H1 (cell line): Measurements from ENCODE around the gene ABCC9. TPM values are rescaled to one million over a fixed set of nuclear protein-coding genes. Genes with fewer than 3 reads are reported as not detected.

Source experiments
- CTCF ChIA-PET: fragments of 300-600 bp; sonication (Branson Sonifier 250); formaldehyde crosslinking; loops from one replicate; lab custom pipeline; 2021; ENCODE audit not compliant: partially characterized antibody; lab: Charles Lee
- POLR2A ChIA-PET: fragments of 300-600 bp; sonication (Branson Sonifier 250); formaldehyde crosslinking; loops from one replicate; lab custom pipeline; 2021; ENCODE audit warnings: inconsistent platforms; ENCODE audit not compliant: partially characterized antibody; lab: Charles Lee
- DNase-seq, 2 experiments: peaks; one replicate each; pipeline versions ENCODE4 v3.0.0 to v3.0.0-alpha.2; 2010 to 2022; ENCODE audit warnings: low spot score in 2 of 2, low read depth in 1 of 2, mixed read lengths in 1 of 2
- FAIRE-seq: peaks from 2 replicates; lab custom pipeline; 2011; peaks lifted over from hg19 to GRCh38; lab: Jason Lieb, UNC
- H2AFZ ChIP-seq: 2 replicates; pipeline ENCODE4 v1.8.1; 2012; ENCODE audit warnings: low read length, inconsistent platforms
- H2AK5ac ChIP-seq: 2 replicates; pipeline ENCODE4 v1.6.1; 2013; ENCODE audit warnings: low read depth, low read length
- H2BK120ac ChIP-seq: replicated peaks from 2 replicates; pipeline ENCODE3; 2013; ENCODE audit warnings: low read depth, low read length, inconsistent platforms
- H2BK12ac ChIP-seq: 2 replicates; pipeline ENCODE4 v1.6.1; 2013; ENCODE audit warnings: low read depth, low read length
- H2BK15ac ChIP-seq: 2 replicates; pipeline ENCODE4 v1.6.1; 2013; ENCODE audit warnings: low read length
- H2BK20ac ChIP-seq: 2 replicates; pipeline ENCODE4 v1.6.1; 2013; ENCODE audit warnings: low read length
- H2BK5ac ChIP-seq: 2 replicates; pipeline ENCODE4 v1.6.1; 2013; ENCODE audit warnings: low read depth, low read length
- H3K14ac ChIP-seq: 2 replicates; pipeline ENCODE4 v1.6.1; 2013; ENCODE audit warnings: inconsistent platforms; ENCODE audit not compliant: insufficient read length
- H3K18ac ChIP-seq: 2 replicates; pipeline ENCODE4 v1.6.1; 2013; ENCODE audit warnings: low read length; ENCODE audit errors: extremely low read depth
- H3K23ac ChIP-seq: 2 replicates; pipeline ENCODE4 v1.6.1; 2013; ENCODE audit warnings: inconsistent platforms; ENCODE audit not compliant: insufficient read length
- H3K23me2 ChIP-seq: 2 replicates; pipeline ENCODE4 v1.6.1; 2013; ENCODE audit warnings: low read depth, low read length
- H3K27ac ChIP-seq: 2 replicates; pipeline ENCODE4 v1.6.1; 2011; ENCODE audit warnings: low read depth, low read length, inconsistent platforms
- H3K27me3 ChIP-seq, 4 experiments: replicated peaks in 1 of 4; 1 replicate in 1 of 4; 2 replicates in 3 of 4; pipeline versions ENCODE4 v1.6.1 to v1.8.1; 2011 to 2013; ENCODE audit warnings: low read length in 3 of 4, mild to moderate bottlenecking in 3 of 4, inconsistent platforms in 2 of 4, mixed read lengths in 2 of 4, moderate library complexity in 1 of 4; ENCODE audit not compliant: control insufficient read depth in 3 of 4, insufficient read depth in 3 of 4; ENCODE audit errors: extremely low read depth in 1 of 4
- H3K36me3 ChIP-seq, 4 experiments: 2 replicates each; pipeline versions ENCODE4 v1.6.1 to v1.8.1; 2011 to 2013; ENCODE audit warnings: mild to moderate bottlenecking in 4 of 4, low read length in 3 of 4, moderate library complexity in 2 of 4, control low read depth in 1 of 4, inconsistent platforms in 1 of 4; ENCODE audit not compliant: insufficient read depth in 4 of 4, control insufficient read depth in 2 of 4
- H3K4ac ChIP-seq: replicated peaks from 2 replicates; pipeline ENCODE3; 2013; ENCODE audit warnings: low read length, low read depth, mixed read lengths, inconsistent platforms; ENCODE audit not compliant: insufficient read length
- H3K4me1 ChIP-seq, 4 experiments: replicated peaks in 1 of 4; 1 replicate in 1 of 4; 2 replicates in 3 of 4; pipeline versions ENCODE4 v1.6.1 to v1.8.1; 2011 to 2013; ENCODE audit warnings: low read length in 3 of 4, inconsistent platforms in 2 of 4, mixed read lengths in 1 of 4; ENCODE audit not compliant: insufficient read depth in 4 of 4, control insufficient read depth in 3 of 4
- H3K4me2 ChIP-seq, 2 experiments: 2 replicates each; pipeline versions ENCODE4 v1.6.1 to v1.8.1; 2011 to 2013; ENCODE audit warnings: low read depth in 2 of 2, low read length in 2 of 2, control low read depth in 1 of 2, inconsistent platforms in 1 of 2, mild to moderate bottlenecking in 1 of 2; ENCODE audit not compliant: insufficient read depth in 1 of 2
- H3K4me3 ChIP-seq, 4 experiments: fragments of 200-600, 300-600 bp in 1 of 4; sonication (generic), shearing (Covaris generic), sonication (Bioruptor Twin) in 1 of 4; 2 replicates each; pipeline versions ENCODE4 v1.5.1 to v1.8.1; 2011 to 2016; ENCODE audit warnings: low read length in 4 of 4, low read depth in 3 of 4, control low read depth in 2 of 4, inconsistent platforms in 2 of 4, mild to moderate bottlenecking in 2 of 4, mixed read lengths in 1 of 4, moderate library complexity in 1 of 4; ENCODE audit not compliant: insufficient read depth in 2 of 4; ENCODE audit errors: extremely low read depth in 1 of 4
- H3K56ac ChIP-seq: replicated peaks from 2 replicates; pipeline ENCODE3; 2013; ENCODE audit warnings: low read depth, mild to moderate bottlenecking, mixed read lengths, low read length, inconsistent platforms; ENCODE audit not compliant: insufficient read length
- H3K79me1 ChIP-seq: 2 replicates; pipeline ENCODE4 v1.6.1; 2013; ENCODE audit warnings: low read depth, low read length, control low read depth
- H3K79me2 ChIP-seq, 2 experiments: 2 replicates each; pipeline versions ENCODE4 v1.6.1 to v1.8.1; 2012 to 2013; ENCODE audit warnings: low read length in 2 of 2, mild to moderate bottlenecking in 2 of 2, inconsistent platforms in 1 of 2; ENCODE audit not compliant: insufficient read depth in 2 of 2, control insufficient read depth in 1 of 2
- H3K9ac ChIP-seq, 4 experiments: replicated peaks in 1 of 4; 1 replicate in 1 of 4; 2 replicates in 3 of 4; pipeline versions ENCODE4 v1.6.1 to v1.8.1; 2011 to 2013; ENCODE audit warnings: low read depth in 3 of 4, low read length in 3 of 4, control low read depth in 2 of 4, mild to moderate bottlenecking in 2 of 4, moderate library complexity in 2 of 4, inconsistent platforms in 1 of 4; ENCODE audit errors: extremely low read depth in 1 of 4
- H3K9me3 ChIP-seq, 2 experiments: 2 replicates each; pipeline versions ENCODE4 v1.6.1 to v1.8.1; 2012 to 2013; ENCODE audit warnings: mild to moderate bottlenecking in 2 of 2, moderate library complexity in 2 of 2, control low read depth in 1 of 2, inconsistent platforms in 1 of 2, low read depth in 1 of 2, low read length in 1 of 2, mixed read lengths in 1 of 2; ENCODE audit not compliant: insufficient read depth in 2 of 2
- H4K20me1 ChIP-seq, 2 experiments: replicated peaks in 1 of 2; 2 replicates each; pipeline versions ENCODE3 to v1.8.1; 2011 to 2013; ENCODE audit warnings: inconsistent platforms in 2 of 2, low read length in 2 of 2, mild to moderate bottlenecking in 1 of 2; ENCODE audit not compliant: insufficient read depth in 2 of 2, control insufficient read depth in 1 of 2
- H4K5ac ChIP-seq: 2 replicates; pipeline ENCODE4 v1.6.1; 2013; ENCODE audit warnings: low read length, low read depth, mixed read lengths, inconsistent platforms; ENCODE audit not compliant: insufficient read length
- H4K8ac ChIP-seq: 2 replicates; pipeline ENCODE4 v1.8.0; 2013; ENCODE audit warnings: mild to moderate bottlenecking, moderate library complexity, low read length, inconsistent platforms; ENCODE audit not compliant: insufficient read depth; ENCODE audit errors: extremely low read depth
- H4K91ac ChIP-seq: replicated peaks from 2 replicates; pipeline ENCODE3; 2013; ENCODE audit warnings: low read length, mixed read lengths, inconsistent platforms; ENCODE audit not compliant: insufficient read length
- CBX8 ChIP-seq: fragments of 300-800, 300-1000 bp; sonication (generic); IDR thresholded peaks from 2 replicates; pipeline ENCODE4 v1.7.1; 2016; ENCODE audit warnings: low read depth, low read length, borderline replicate concordance
- EP300 ChIP-seq, 2 experiments: IDR thresholded peaks; 1 replicate in 1 of 2; 2 replicates in 1 of 2; pipeline ENCODE4 v1.6.1; 2011 to 2012; ENCODE audit warnings: low read depth in 2 of 2, low read length in 2 of 2, mild to moderate bottlenecking in 2 of 2, borderline replicate concordance in 1 of 2, inconsistent platforms in 1 of 2, moderate library complexity in 1 of 2
- EZH2 ChIP-seq: fragments of 200-600 bp; sonication (generic); IDR thresholded peaks from 2 replicates; pipeline ENCODE4 v1.7.1; 2012; ENCODE audit warnings: low read depth, mild to moderate bottlenecking, moderate library complexity, low read length, inconsistent platforms; ENCODE audit not compliant: severe bottlenecking
- HDAC2 ChIP-seq, 2 experiments: fragments of 300-600 bp in 1 of 2; sonication (generic) in 1 of 2; IDR thresholded peaks; 2 replicates each; pipeline ENCODE4 v1.6.1; 2011 to 2012; ENCODE audit warnings: low read depth in 2 of 2, low read length in 2 of 2, mild to moderate bottlenecking in 2 of 2, moderate library complexity in 2 of 2, borderline replicate concordance in 1 of 2, inconsistent platforms in 1 of 2
- HDAC6 ChIP-seq: IDR thresholded peaks from one replicate; pipeline ENCODE4 v1.7.1; 2012; ENCODE audit warnings: low read depth, mild to moderate bottlenecking, inconsistent platforms, low read length, moderate library complexity
- MAFK ChIP-seq: IDR thresholded peaks from 2 replicates; pipeline ENCODE4 v1.6.1; 2012; ENCODE audit warnings: low read depth, mild to moderate bottlenecking, improper control_type of control experiment, low read length
- POLR2A ChIP-seq, 2 experiments: IDR thresholded peaks; 1 replicate in 1 of 2; 2 replicates in 1 of 2; pipeline ENCODE4 v1.6.1; 2011; ENCODE audit warnings: low read depth in 2 of 2, low read length in 2 of 2, mild to moderate bottlenecking in 2 of 2; ENCODE audit errors: control extremely low read depth in 1 of 2
- POLR2AphosphoS5 ChIP-seq: IDR thresholded peaks from 2 replicates; pipeline ENCODE4 v1.6.1; 2011; ENCODE audit warnings: low read depth, low read length
- RNF2 ChIP-seq: fragments of 200-900, 300-1000 bp; sonication (generic); IDR thresholded peaks from 2 replicates; pipeline ENCODE4 v1.7.1; 2016; ENCODE audit warnings: borderline replicate concordance, low read depth, mild to moderate bottlenecking, antibody characterized with exemption, low read length; ENCODE audit not compliant: poor library complexity, severe bottlenecking; ENCODE audit errors: missing control alignments
- SAP30 ChIP-seq: fragments of 300-600 bp; sonication (generic); IDR thresholded peaks from 2 replicates; pipeline ENCODE4 v1.7.1; 2012; ENCODE audit warnings: low read length, moderate library complexity, mild to moderate bottlenecking, inconsistent platforms; ENCODE audit not compliant: insufficient read depth, insufficient replicate concordance
- SUZ12 ChIP-seq: fragments of 200-600 bp; sonication (generic); IDR thresholded peaks from 2 replicates; pipeline ENCODE4 v1.6.1; 2012; ENCODE audit warnings: mild to moderate bottlenecking, inconsistent platforms, low read length, moderate library complexity, mixed read lengths
- TAF1 ChIP-seq: IDR thresholded peaks from 2 replicates; pipeline ENCODE4 v1.6.1; 2011; ENCODE audit warnings: mild to moderate bottlenecking, low read depth, low read length
- TCF12 ChIP-seq: IDR thresholded peaks from 2 replicates; pipeline ENCODE4 v1.6.1; 2011; ENCODE audit warnings: low read depth, mild to moderate bottlenecking, low read length
- TEAD4 ChIP-seq: IDR thresholded peaks from 2 replicates; pipeline ENCODE4 v1.6.1; 2012; ENCODE audit warnings: low read depth, low read length, inconsistent platforms, mixed read lengths
- ZNF274 ChIP-seq: IDR thresholded peaks from 2 replicates; pipeline ENCODE4 v1.7.0; 2012; ENCODE audit warnings: low read length, borderline replicate concordance; ENCODE audit errors: extremely low read depth
- polyA plus RNA-seq, 7 experiments: library from polyadenylated mRNA; depleted of rRNA in 3 of 7; stranded (reverse) in 5 of 7; unstranded in 2 of 7; fragments of >200 nt in 5 of 7; fragments of 200-250 nt in 2 of 7; gene quantifications; 1 replicate in 5 of 7; 2 replicates in 1 of 7; 4 replicates in 1 of 7; pipeline versions ENCODE4 v1.2.1 to v1.2.3, GENCODE V29; 2011 to 2013; ENCODE audit warnings: missing spikeins in 2 of 7, mixed read lengths in 2 of 7
- total RNA-seq: library from RNA; stranded (reverse); fragmentation: NEBNext Ultra II Directional; extraction: Animal tissue kit (Norgen Biotek cat#: 25700); gene quantifications from 2 replicates; pipeline ENCODE4 v1.2.1, GENCODE V29; 2021

The ABCC9 gene
- total and polyA plus RNA-seq, 2 of the 8 experiments (the other 6 are each of a cell fraction or from before 2014, with no cell fraction given): under 0.01 TPM; not detected in 1

DNA sequence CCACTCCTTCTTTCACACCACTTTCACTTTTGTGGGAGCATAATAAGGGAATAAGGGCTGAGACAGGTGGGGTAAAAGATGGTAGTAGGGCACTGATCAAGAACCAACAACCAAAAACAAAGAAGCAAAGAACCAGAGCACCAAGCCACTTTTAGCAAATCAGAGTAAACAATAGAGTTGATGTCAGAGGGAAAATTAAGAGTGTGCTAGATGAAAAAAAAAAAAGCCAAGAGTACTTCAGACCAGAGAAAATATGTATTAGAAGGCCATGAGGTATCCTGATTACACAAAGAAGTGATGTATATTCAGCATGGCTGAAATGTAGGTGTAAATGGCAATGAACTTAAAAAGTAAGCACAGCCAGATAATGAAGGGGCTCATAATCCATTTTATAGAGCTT lies 75.4 kb downstream of the ABCC9 start:
- Histone ChIP-seq H2AFZ (no peak overlapping the region), H4K20me1 (no peaks in the 10 kb centered on the region), H3K9me3 (peaks cover 0 to 6% of the 10 kb centered on the region in 2 experiments; a peak in 1 of 4 replicates), H3K14ac (no peak overlapping the region), H2BK5ac (no peak overlapping the region), H3K4me3 (no peak overlapping the region), H4K8ac (no peak overlapping the region), H3K79me1 (no peaks in the 10 kb centered on the region), H2BK12ac (no peak overlapping the region), H3K9ac (no peak overlapping the region), H3K56ac (no peak overlapping the region), H2BK15ac (no peak overlapping the region), H3K4me2 (no peak overlapping the region), H3K23me2 (no peaks in the 10 kb centered on the region), H3K23ac (no peak overlapping the region), H3K36me3 (no peaks in the 10 kb centered on the region), H4K5ac (no peak overlapping the region), H3K79me2 (no peaks in the 10 kb centered on the region), H3K4me1 (no peaks in the 10 kb centered on the region), H4K91ac (no peak overlapping the region), H3K27me3 (no peaks in the 10 kb centered on the region), H3K18ac (no peak overlapping the region), H3K4ac (no peak overlapping the region), H2BK20ac (no peak overlapping the region), H3K27ac (no peak overlapping the region), H2AK5ac (no peak overlapping the region), H2BK120ac (no peak overlapping the region)
- ChIA-PET CTCF (no interaction called here), POLR2A (no interaction called here)
- DNase-seq (no peak), FAIRE-seq (no peak)
- no peak for TF ChIP-seq CBX8
- no peak for TF ChIP-seq MAFK
- TF ChIP-seq HDAC2 (IDR thresholded peaks at IDR 0.05; ENCODE audit: borderline replicate concordance in 1 of 2, low read depth in 2 of 2, low read length in 2 of 2): no peak
- TF ChIP-seq POLR2A (IDR thresholded peaks at IDR 0.05; ENCODE audit: control extremely low read depth in 1 of 2, low read depth in 2 of 2, low read length in 2 of 2): no peak
- no peak for TF ChIP-seq POLR2AphosphoS5
- no peak for TF ChIP-seq EZH2
- TF ChIP-seq HDAC6: no peak
- no peak for TF ChIP-seq TCF12
- no peak for TF ChIP-seq SAP30
- no peak for TF ChIP-seq TAF1
- no peak for TF ChIP-seq TEAD4
- no peak for TF ChIP-seq SUZ12
- no peak for TF ChIP-seq ZNF274
- TF ChIP-seq EP300 (IDR thresholded peaks at IDR 0.05; ENCODE audit: borderline replicate concordance in 1 of 2, low read depth in 2 of 2, low read length in 2 of 2): no peak
- TF ChIP-seq RNF2: no peak
